ENCODE data around the gene ACOT7.
A peak's percentile ranks its signal among the peaks of the same experiment; 100 is the strongest.

The ACOT7 gene

DNA sequence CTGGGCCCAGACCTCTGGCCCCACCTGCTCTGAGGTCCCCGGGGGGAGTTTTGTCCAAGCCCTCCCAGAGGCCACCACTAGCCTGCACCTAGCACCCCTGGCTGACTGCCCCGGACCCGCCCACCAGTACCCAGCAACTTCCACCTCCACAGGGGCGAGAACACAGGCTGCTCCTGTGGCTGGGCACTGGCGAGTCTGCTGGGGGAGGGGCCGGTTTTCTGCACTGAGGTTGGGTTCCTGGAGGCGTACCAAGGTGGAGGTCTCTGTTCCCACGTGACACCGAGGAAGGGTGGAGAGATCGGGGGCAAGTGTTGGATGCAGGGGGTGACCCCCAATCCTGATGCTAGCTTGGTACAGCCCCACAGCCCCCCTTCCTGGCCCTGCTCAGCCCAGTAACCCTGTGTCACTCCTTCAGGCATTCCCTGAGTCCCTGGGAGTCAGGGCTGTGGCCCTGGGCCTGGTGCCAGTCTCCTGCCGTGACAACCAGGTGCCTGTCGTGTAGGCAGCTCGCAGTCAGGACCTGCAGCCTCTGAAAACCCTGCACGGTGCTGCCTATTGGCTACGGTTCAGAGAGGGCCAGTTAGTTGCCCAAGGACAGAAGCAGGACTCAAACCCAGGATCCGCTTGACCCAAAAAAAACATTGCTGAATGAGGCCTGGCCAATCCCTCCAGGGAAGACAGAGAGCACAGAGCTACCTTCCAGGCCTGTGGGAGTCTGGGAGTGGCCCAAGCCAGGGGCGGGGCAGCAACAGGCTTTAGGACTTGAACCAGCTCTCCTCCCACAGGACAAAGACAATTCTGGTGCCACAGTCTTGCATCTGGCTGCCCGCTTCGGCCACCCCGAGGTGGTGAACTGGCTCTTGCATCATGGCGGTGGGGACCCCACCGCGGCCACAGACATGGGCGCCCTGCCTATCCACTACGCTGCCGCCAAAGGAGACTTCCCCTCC lies 34.1 kb upstream of the ACOT7 start:
- intact Hi-C loops (cut with micrococcal nuclease), result no loop called here
- Mint-ChIP-seq H3K4me1 (ENCODE audit: low read depth) (peaks cover 18% of the 10 kb centered on the region), H3K27me3 (peaks cover 76% of the 10 kb centered on the region), H3K36me3 (ENCODE audit: low read depth) (no peaks in the 10 kb centered on the region), H3K27ac (no peak overlapping the region), H3K4me3 (no peak overlapping the region), H3K9me3 (no peaks in the 10 kb centered on the region)

DNA sequence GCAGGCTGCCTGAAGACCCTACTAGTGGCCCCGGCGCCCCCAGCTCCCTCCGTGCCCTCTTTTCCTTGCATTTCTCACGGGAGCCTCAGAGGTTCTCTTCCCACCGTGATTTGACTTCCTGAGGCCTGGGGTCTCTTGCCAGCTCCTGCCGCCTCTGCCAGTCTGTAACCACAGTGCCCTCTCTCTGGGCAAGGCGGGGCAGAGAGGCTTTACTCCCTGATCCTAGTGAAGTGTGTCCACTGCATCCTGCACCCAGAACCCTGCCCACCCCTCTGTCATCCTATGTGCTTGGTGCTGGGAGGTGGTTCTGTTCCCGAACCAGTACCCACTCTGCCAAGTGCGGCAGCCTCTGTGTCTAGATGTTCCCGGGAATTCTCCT lies 33.4 kb upstream of the ACOT7 start:
- no peaks in the 10 kb centered on the region for H3K9me3 Mint-ChIP-seq
- H3K4me1 Mint-ChIP-seq (ENCODE audit: low read depth), result peaks cover 18% of the 10 kb centered on the region
- no peak overlapping the region for H3K27ac Mint-ChIP-seq
- intact Hi-C loops (cut with micrococcal nuclease), result no loop called here
- H3K4me3 Mint-ChIP-seq, result no peak overlapping the region
- H3K36me3 Mint-ChIP-seq (ENCODE audit: low read depth), result no peaks in the 10 kb centered on the region
- H3K27me3 Mint-ChIP-seq, result peaks cover 82% of the 10 kb centered on the region

GRCh38 chr1:6426277-6426971 lies 32.9 kb upstream of the ACOT7 start:
- intact Hi-C loops (cut with micrococcal nuclease), result no loop called here
- no peaks in the 10 kb centered on the region for H3K36me3 Mint-ChIP-seq (ENCODE audit: low read depth)
- peaks cover 87% of the 10 kb centered on the region for H3K27me3 Mint-ChIP-seq
- peaks cover 18% of the 10 kb centered on the region for H3K4me1 Mint-ChIP-seq (ENCODE audit: low read depth)
- no peak overlapping the region for H3K4me3 Mint-ChIP-seq
- H3K9me3 Mint-ChIP-seq, result no peaks in the 10 kb centered on the region
- no peak overlapping the region for H3K27ac Mint-ChIP-seq

DNA sequence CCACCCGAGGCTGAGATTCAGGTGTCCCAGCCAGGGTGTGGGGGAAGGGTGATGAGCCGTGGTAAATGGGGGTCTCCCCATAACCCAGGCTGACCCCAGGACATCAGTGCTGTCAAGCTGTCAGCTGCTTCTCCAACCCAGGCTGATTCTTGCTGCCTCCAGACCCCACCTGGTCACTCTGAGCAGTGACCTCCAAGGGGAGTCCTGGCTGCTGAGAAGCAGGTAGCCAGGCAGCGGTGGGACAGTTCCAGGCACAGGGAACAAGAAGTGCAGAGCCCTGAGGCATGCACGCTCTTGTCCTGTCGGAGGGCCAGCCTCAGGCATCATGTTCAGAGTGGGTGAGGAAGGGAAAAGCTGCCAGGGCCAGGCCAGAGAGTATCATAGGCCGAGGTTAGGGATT lies 32.1 kb upstream of the ACOT7 start:
- peaks cover 18% of the 10 kb centered on the region for H3K4me1 Mint-ChIP-seq (ENCODE audit: low read depth)
- no peak overlapping the region for H3K4me3 Mint-ChIP-seq
- no peaks in the 10 kb centered on the region for H3K36me3 Mint-ChIP-seq (ENCODE audit: low read depth)
- intact Hi-C loops (cut with micrococcal nuclease), result no loop called here
- H3K9me3 Mint-ChIP-seq, result no peaks in the 10 kb centered on the region
- no peak overlapping the region for H3K27ac Mint-ChIP-seq
- H3K27me3 Mint-ChIP-seq, result peaks cover 89% of the 10 kb centered on the region

- Mint-ChIP-seq H3K4me3 (no peak within 1 kb of the TSS), H3K27me3 (peaks cover 89% of the 10 kb centered on the region), H3K27ac (no peak within 1 kb of the TSS), H3K36me3 (ENCODE audit: low read depth) (no peaks in the 10 kb centered on the region), H3K9me3 (no peaks in the 10 kb centered on the region), H3K4me1 (ENCODE audit: low read depth) (peaks cover 12% of the 10 kb centered on the region)
- intact Hi-C loops (cut with micrococcal nuclease), result no loop called here
These were observed 31.3 kb upstream of the ACOT7 start, which contains the start of gene ESPN for GRCh38 chr1:6424619-6425593. Gene ESPN (plus strand): TSS chr1:6424776. CDS start chr1:6424956, 180 bp downstream.

DNA sequence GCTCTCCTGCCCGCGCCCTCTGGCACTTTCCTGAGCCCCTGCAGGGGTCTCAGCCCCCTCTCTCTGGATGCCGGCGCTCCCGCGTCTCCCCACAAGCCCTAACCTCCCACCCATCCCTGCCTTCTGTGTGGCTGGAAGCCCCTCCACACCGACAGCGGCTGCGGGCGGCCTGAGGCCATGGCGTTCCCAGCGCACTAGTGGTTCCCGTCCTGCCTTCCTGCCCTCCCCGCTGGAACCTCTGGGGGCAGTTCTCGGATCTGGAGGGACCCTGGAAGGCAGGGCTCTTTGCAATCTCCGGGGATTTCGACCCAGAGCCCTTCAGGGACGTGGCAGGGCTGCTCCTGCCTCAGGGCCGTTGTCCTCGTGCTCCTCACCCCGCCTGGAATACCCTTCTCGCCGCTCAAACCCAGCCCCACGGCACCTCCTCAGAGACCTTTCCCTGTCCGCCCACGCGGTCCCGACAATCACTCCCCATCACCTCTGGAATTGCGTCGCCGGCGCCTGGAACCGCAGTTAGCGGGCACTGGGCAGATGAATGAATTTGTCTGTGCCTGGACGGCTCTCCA lies 30.5 kb upstream of the ACOT7 start:
- Mint-ChIP-seq H3K4me1 (ENCODE audit: low read depth) (peaks cover 9% of the 10 kb centered on the region), H3K9me3 (no peaks in the 10 kb centered on the region), H3K36me3 (ENCODE audit: low read depth) (no peaks in the 10 kb centered on the region), H3K4me3 (no peak overlapping the region), H3K27ac (no peak overlapping the region), H3K27me3 (peaks cover 89% of the 10 kb centered on the region)
- intact Hi-C loops (cut with micrococcal nuclease), result no loop called here

GRCh38 chr1:6423321-6423999 lies 29.9 kb upstream of the ACOT7 start:
- H3K4me1 Mint-ChIP-seq (ENCODE audit: low read depth), result peaks cover 9% of the 10 kb centered on the region
- no peaks in the 10 kb centered on the region for H3K36me3 Mint-ChIP-seq (ENCODE audit: low read depth)
- intact Hi-C loops (cut with micrococcal nuclease), result no loop called here
- peaks cover 92% of the 10 kb centered on the region for H3K27me3 Mint-ChIP-seq
- H3K27ac Mint-ChIP-seq, result no peak overlapping the region
- no peaks in the 10 kb centered on the region for H3K9me3 Mint-ChIP-seq
- H3K4me3 Mint-ChIP-seq, result no peak overlapping the region

GRCh38 chr1:6421266-6421665 lies 27.7 kb upstream of the ACOT7 start:
- no peaks in the 10 kb centered on the region for H3K9me3 Mint-ChIP-seq
- no peaks in the 10 kb centered on the region for H3K36me3 Mint-ChIP-seq (ENCODE audit: low read depth)
- H3K4me3 Mint-ChIP-seq, result no peak overlapping the region
- no peak overlapping the region for H3K27ac Mint-ChIP-seq
- H3K27me3 Mint-ChIP-seq, result peaks cover 93% of the 10 kb centered on the region
- intact Hi-C loops (cut with micrococcal nuclease), result no loop called here
- peaks cover 9% of the 10 kb centered on the region for H3K4me1 Mint-ChIP-seq (ENCODE audit: low read depth)

- H3K4me1 Mint-ChIP-seq (ENCODE audit: low read depth), result peaks cover 9% of the 10 kb centered on the region
- H3K27me3 Mint-ChIP-seq, result peaks cover 93% of the 10 kb centered on the region
- H3K4me3 Mint-ChIP-seq, result peak overlapping the region; percentile 56
- H3K9me3 Mint-ChIP-seq, result no peaks in the 10 kb centered on the region
- intact Hi-C loops (cut with micrococcal nuclease), result no loop called here
- H3K36me3 Mint-ChIP-seq (ENCODE audit: low read depth), result no peaks in the 10 kb centered on the region
- no peak overlapping the region for H3K27ac Mint-ChIP-seq
These were observed 27.0 kb upstream of the ACOT7 start for GRCh38 chr1:6420454-6421042.

GRCh38 chr1:6419804-6420453 lies 26.4 kb upstream of the ACOT7 start, which contains the start of gene HES2:
Gene HES2 (minus strand): TSS chr1:6419919. CDS start chr1:6419820, 99 bp downstream.
- intact Hi-C loops (cut with micrococcal nuclease), result no loop called here
- H3K27me3 Mint-ChIP-seq, result peaks cover 92% of the 10 kb centered on the region
- H3K4me1 Mint-ChIP-seq (ENCODE audit: low read depth), result peaks cover 9% of the 10 kb centered on the region
- H3K36me3 Mint-ChIP-seq (ENCODE audit: low read depth), result no peaks in the 10 kb centered on the region
- no peaks in the 10 kb centered on the region for H3K9me3 Mint-ChIP-seq
- H3K4me3 Mint-ChIP-seq, result peak within 1 kb of the TSS; percentile 56
- H3K27ac Mint-ChIP-seq, result no peak within 1 kb of the TSS

- H3K9me3 Mint-ChIP-seq, result no peaks in the 10 kb centered on the region
- H3K4me1 Mint-ChIP-seq (ENCODE audit: low read depth), result peaks cover 10% of the 10 kb centered on the region
- H3K27me3 Mint-ChIP-seq, result peaks cover 96% of the 10 kb centered on the region
- H3K27ac Mint-ChIP-seq, result no peak overlapping the region
- intact Hi-C loops (cut with micrococcal nuclease), result no loop called here
- H3K36me3 Mint-ChIP-seq (ENCODE audit: low read depth), result no peaks in the 10 kb centered on the region
- H3K4me3 Mint-ChIP-seq, result no peak overlapping the region
These were observed 25.8 kb upstream of the ACOT7 start for GRCh38 chr1:6419397-6419803.

GRCh38 chr1:6418668-6419396 lies 25.3 kb upstream of the ACOT7 start:
- H3K36me3 Mint-ChIP-seq (ENCODE audit: low read depth), result no peaks in the 10 kb centered on the region
- H3K27ac Mint-ChIP-seq, result no peak overlapping the region
- H3K9me3 Mint-ChIP-seq, result no peaks in the 10 kb centered on the region
- intact Hi-C loops (cut with micrococcal nuclease), result no loop called here
- H3K4me3 Mint-ChIP-seq, result no peak overlapping the region
- peaks cover 96% of the 10 kb centered on the region for H3K27me3 Mint-ChIP-seq
- peaks cover 8% of the 10 kb centered on the region for H3K4me1 Mint-ChIP-seq (ENCODE audit: low read depth)
